ENCODE results near the gene SIDT2.
"Not testable (repeated sequence)": the region's sequence is repeated elsewhere in the genome, so short reads cannot be mapped to it uniquely, and the experiment has no call there.

The SIDT2 gene

GRCh38 chr11:117201658-117202305, 23.2 kb downstream of the SIDT2 start:
- in situ Hi-C loops (cut with HindIII; ENCODE audit: low sequenced_read_pairs): no loop called here

GRCh38 chr11:117202386-117203068, 24.0 kb downstream of the SIDT2 start:
- in situ Hi-C loops (cut with HindIII; ENCODE audit: low sequenced_read_pairs): no loop called here

DNA sequence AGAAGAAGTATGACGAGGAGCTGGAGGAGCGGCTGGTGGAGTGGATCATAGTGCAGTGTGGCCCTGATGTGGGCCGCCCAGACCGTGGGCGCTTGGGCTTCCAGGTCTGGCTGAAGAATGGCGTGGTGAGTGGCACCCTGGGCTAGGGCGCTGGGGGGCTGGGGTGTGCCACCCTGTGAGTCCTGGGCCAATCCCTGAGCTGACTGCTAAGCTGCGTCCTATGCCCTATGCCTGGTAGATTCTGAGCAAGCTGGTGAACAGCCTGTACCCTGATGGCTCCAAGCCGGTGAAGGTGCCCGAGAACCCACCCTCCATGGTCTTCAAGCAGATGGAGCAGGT, 24.5 kb downstream of the SIDT2 start:
- in situ Hi-C loops (cut with HindIII; ENCODE audit: low sequenced_read_pairs): no loop called here

DNA sequence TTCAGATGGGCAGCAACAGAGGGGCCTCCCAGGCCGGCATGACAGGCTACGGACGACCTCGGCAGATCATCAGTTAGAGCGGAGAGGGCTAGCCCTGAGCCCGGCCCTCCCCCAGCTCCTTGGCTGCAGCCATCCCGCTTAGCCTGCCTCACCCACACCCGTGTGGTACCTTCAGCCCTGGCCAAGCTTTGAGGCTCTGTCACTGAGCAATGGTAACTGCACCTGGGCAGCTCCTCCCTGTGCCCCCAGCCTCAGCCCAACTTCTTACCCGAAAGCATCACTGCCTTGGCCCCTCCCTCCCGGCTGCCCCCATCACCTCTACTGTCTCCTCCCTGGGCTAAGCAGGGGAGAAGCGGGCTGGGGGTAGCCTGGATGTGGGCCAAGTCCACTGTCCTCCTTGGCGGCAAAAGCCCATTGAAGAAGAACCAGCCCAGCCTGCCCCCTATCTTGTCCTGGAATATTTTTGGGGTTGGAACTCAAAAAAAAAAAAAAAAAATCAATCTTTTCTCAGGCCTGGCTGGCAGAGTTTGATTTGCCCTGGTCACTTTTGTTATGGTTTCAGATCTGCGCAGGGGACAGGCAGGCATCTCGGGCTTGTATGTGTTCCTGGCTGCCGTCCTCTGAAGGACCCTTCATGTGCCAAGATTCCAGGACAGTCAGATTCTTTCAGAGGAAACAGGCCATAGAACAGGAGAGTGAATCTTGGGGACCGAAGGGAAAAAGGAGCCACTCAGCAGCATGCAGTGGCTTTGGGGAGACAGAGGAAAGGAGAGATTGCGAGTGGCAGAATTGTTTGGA, 25.9 kb downstream of the SIDT2 start:
- in situ Hi-C loops (cut with HindIII; ENCODE audit: low sequenced_read_pairs): no loop called here

DNA sequence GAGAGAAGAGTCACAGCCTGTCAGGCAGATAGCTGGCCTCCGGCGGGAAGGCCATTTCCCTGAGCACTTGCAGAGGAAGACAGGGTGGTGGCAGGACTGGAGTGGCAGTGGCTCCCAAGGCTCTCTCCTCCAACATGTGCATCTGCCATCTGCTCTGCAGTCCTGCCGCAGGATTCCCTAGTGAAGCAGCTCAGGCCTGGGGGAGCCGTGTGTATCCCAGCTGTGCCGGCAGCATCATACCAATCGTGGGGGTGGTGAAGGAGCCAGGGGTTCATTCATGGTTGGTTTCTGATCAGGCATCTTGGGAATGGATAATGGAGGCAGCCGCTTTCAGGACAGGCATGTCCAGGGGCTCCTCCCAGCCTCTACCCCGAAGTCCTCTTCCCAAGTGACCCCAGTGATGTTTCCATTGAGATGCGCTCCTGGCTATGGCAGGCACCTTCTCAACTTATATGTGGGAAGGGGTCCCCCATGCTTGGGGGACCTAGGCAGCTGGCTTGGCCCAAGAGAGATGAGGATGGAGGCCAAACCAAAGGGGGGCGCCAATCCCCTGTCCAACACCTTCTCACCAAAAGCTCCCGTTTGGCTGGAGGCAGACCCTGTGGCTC, 26.8 kb downstream of the SIDT2 start:
- in situ Hi-C loops (cut with HindIII; ENCODE audit: low sequenced_read_pairs): no loop called here

DNA sequence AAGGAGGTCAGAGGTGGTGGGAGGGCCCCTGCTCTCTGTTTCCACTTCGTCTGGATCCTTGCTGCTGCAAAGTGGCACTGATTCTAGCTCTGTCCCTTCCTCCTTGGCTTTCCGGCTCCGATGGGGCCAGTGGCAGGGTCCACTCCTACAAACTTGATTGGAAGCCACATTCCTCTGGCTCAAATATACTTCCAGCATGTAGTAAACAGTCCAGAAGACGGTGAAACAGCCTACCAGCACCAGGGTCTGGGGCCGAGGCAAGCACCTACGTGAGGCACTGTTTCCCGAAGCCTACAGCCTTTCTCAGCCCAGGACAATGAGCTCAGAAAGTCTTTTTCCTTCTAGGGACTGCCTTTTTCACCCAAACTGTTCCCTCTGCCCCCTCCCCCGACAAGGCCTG, 27.6 kb downstream of the SIDT2 start:
- in situ Hi-C loops (cut with HindIII; ENCODE audit: low sequenced_read_pairs): not testable (repeated sequence)

GRCh38 chr11:117206859-117207258, 28.3 kb downstream of the SIDT2 start:
- in situ Hi-C loops (cut with HindIII; ENCODE audit: low sequenced_read_pairs): not testable (repeated sequence)

GRCh38 chr11:117207481-117207880, 28.9 kb downstream of the SIDT2 start:
- in situ Hi-C loops (cut with HindIII; ENCODE audit: low sequenced_read_pairs): not testable (repeated sequence)

GRCh38 chr11:117208710-117209109, 30.2 kb downstream of the SIDT2 start:
- in situ Hi-C loops (cut with HindIII; ENCODE audit: low sequenced_read_pairs): not testable (repeated sequence)

- in situ Hi-C loops (cut with HindIII; ENCODE audit: low sequenced_read_pairs): not testable (repeated sequence)
Observed at GRCh38 chr11:117209351-117210125, 31.0 kb downstream of the SIDT2 start.

DNA sequence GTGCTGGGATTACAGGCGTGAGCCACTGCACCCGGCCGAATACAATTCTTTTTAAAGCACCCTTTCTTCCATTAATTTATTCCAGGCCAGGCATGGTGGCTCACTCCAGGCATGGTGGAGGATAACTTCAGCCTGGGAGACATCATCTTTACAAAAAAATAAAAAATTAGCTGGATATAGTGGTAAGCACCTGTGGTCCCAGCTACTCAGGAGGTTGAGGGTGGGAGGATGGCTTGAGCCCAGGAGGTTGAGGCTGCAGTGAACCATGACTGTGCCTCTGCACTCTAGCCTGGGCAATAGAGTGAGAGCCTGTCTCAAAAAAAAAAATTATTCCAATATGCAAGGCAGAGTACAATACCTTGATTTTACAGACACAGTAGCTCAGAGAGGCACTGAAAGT, 32.1 kb downstream of the SIDT2 start:
- in situ Hi-C loops (cut with HindIII; ENCODE audit: low sequenced_read_pairs): no loop called here

- in situ Hi-C loops (cut with HindIII; ENCODE audit: low sequenced_read_pairs): no loop called here
Observed at GRCh38 chr11:117212697-117213355, 34.3 kb downstream of the SIDT2 start.

DNA sequence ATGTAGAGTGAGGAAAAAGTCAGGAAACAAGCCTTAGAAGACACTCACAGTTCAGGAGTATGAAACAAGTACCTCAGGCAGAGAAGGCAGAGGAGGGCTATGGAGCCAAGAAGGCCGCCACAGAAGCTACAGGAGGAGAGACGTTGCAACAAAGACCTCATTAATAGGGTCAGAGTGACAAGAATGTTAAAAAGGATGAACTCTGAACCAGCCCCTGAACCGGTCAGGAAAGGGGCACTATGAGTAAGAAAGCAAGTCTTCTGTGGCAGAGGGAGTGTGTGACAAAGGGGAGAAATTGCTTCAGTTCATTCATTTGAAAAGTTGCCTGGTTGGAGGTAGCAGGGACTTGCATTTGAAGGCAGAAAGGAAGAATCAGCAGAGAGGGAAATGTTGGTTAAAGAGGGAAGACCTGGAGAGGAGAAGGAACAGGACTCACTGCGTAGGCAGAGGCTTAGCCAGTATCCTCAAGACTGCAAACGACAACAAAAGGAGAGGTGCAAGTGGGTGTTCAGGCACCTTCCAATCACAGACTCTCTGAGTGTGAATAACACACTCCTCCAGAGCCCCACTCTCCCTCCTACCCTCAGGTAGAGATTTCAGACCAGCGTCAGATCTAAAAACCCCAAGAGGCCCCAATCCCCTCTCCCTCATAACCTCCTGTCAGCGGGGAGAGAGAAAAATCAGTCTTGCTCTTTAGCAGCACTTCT, 36.0 kb downstream of the SIDT2 start:
- in situ Hi-C loops (cut with HindIII; ENCODE audit: low sequenced_read_pairs): no loop called here

DNA sequence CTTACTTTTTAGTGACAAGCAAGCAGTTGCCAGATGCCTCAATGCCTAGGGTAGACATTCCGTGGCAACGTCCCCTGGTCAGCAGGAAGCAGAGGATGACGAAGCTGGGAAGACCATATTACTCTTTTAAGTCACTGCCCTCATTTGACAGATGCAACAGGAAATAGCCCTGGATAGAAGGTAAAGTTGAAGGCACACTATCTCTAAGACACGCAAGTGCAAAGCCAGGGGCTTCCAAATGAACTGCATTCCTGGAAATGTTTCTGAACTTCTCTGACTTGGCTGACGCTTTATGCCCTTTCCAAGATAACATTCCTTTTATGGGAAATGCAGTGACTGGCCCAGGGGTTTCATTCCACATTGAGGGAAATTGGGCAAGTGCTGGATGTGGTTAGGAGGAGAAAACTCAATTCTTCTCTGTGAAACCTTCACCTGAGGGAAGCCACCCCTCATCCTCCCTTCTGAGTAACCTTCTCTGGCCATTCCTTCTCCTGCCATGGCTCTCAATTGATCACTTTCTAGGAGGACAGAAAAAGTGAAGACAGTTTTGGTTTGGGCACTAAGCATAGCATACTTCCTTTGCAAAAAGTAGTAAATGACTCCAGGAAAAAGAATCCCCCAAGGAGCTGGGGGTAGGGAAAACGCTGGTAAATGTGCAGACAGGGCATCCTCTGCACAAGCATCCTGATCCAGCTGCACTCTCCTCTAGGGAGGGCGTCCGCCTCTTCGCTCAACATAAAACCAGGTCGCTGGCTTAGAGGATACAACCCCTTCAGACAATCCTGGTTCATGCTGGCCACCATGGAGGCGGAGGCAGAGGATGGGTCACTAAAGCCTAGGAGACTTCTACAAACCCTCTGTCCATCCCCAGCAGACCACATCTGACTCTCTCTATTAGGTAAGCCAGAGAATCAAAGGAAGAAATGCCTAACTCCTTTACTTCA, 38.9 kb downstream of the SIDT2 start:
- in situ Hi-C loops (cut with HindIII; ENCODE audit: low sequenced_read_pairs): no loop called here

DNA sequence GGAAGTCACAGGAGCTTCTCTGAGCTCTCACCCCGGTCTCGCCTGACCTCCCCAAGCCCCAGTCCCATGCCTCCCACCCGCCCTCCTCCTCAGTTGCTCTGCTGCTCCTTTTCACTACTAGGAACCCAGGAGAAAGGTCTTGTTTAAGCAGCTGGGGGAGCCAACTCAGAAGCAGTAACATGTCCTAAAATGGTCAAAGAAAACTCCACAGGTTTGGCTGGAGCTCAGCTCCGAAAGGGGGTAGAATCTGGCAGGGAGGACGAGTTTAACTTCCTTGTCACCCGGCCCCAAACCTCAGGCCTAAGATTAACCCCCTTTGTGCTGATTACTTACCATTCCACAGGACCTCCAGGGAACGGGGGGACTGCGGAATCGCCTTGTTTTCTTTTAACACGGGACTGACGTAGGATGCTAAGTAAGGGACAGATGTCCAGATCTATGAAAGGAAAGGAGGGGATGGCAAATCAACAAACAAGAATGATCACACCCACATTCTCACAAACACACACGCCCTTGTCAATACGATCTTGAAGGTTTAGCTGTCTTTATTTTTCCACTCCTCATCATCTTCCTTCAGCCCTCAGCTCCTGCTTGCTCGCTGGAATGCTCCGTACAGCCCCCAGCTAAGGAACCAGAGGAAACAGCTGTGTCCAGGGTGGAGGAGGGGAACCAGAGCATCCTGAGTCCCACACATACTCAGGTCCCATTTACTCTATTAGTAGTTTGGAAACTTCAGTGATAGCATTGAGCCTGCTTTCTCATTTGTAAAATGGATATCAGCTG, 39.8 kb downstream of the SIDT2 start:
- in situ Hi-C loops (cut with HindIII; ENCODE audit: low sequenced_read_pairs): no loop called here

DNA sequence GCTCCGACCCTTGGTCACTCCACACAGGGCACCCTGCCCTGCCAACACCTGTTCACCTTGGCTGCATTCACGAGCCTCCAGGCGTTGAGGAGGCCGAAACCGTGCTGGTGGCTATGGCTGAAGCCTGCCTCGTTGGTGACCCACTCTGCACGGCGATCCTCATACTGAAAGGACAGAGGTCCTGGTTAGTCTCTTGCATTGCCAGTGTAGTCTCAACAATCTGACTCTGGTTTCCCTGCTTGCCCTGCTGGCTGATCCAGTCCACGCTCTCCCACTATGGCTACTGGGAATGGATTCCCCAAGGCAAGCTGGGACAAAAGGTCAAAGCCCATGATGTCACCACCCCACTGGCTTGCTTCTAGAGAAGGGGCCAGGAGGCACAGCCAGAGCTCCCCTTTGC, 40.5 kb downstream of the SIDT2 start:
- in situ Hi-C loops (cut with HindIII; ENCODE audit: low sequenced_read_pairs): no loop called here

DNA sequence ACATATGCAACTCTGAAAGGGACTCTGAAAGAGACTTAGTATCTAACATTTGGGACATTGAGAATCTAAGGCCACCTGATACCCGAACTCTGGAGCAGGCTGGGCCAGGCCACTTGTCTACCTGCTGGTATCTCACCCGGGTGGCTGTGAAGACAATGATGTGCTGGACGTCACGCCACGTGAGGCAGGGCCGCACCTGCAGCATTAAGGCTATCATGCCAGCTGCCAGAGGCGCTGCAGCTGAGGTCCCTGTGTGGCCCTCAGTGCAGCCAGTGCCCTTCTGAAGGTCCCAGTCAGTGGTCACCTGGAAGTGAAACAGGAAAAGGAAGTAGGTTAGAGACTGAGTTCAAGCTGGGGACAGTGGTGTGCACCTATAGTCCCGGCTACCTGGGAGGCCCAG, 40.9 kb downstream of the SIDT2 start:
- in situ Hi-C loops (cut with HindIII; ENCODE audit: low sequenced_read_pairs): no loop called here

- in situ Hi-C loops (cut with HindIII; ENCODE audit: low sequenced_read_pairs): no loop called here
Observed at GRCh38 chr11:117219995-117220394, 41.5 kb downstream of the SIDT2 start.

Data from DLD1 (cell line).